Spleen (tissue), 11 donors: ENCODE results near the gene AP2A1. TPM values are rescaled to one million over a fixed set of nuclear protein-coding genes. Genes with fewer than 3 reads are reported as not detected.

Experiments used
- DNase-seq: peaks from one replicate; pipeline ENCODE4 v3.0.0-alpha.2; 2020
- H3K27ac ChIP-seq, 8 donors: fragments of 200-600 bp; sonication (generic) in 7 of 8; 1 replicate in 4 of 8; 2 replicates in 4 of 8; pipeline versions ENCODE4 v1.5.0 to v1.8.0; 2016 to 2021; ENCODE audit warnings: inconsistent platforms in 4 of 8, mild to moderate bottlenecking in 4 of 8, moderate library complexity in 1 of 8
- H3K27me3 ChIP-seq, 7 donors: fragments of 200-600 bp; sonication (generic) in 6 of 7; replicated peaks in 1 of 7; 1 replicate in 4 of 7; 2 replicates in 3 of 7; pipeline versions ENCODE4 v1.5.0 to v1.8.0; 2016 to 2021; ENCODE audit warnings: inconsistent platforms in 3 of 7, mild to moderate bottlenecking in 1 of 7
- H3K36me3 ChIP-seq, 6 donors: fragments of 200-600 bp; sonication (generic) in 5 of 6; 1 replicate in 4 of 6; 2 replicates in 2 of 6; pipeline versions ENCODE4 v1.5.0 to v1.8.0; 2016 to 2021; ENCODE audit warnings: inconsistent platforms in 2 of 6
- H3K4me1 ChIP-seq, 6 donors: fragments of 200-600 bp; sonication (generic) in 5 of 6; 1 replicate in 3 of 6; 2 replicates in 3 of 6; pipeline versions ENCODE4 v1.5.0 to v1.8.0; 2016 to 2021; ENCODE audit warnings: inconsistent platforms in 3 of 6
- H3K4me3 ChIP-seq, 8 donors: fragments of 200-600 bp; sonication (generic) in 7 of 8; 1 replicate in 4 of 8; 2 replicates in 4 of 8; pipeline versions ENCODE4 v1.5.0 to v1.8.0; 2016 to 2021; ENCODE audit warnings: inconsistent platforms in 4 of 8, mild to moderate bottlenecking in 4 of 8, moderate library complexity in 2 of 8
- H3K9me3 ChIP-seq, 8 donors: fragments of 200-600 bp; sonication (generic) in 7 of 8; 1 replicate in 4 of 8; 2 replicates in 4 of 8; pipeline versions ENCODE4 v1.5.0 to v1.8.0; 2016 to 2021; ENCODE audit warnings: inconsistent platforms in 4 of 8
- CTCF ChIP-seq, 11 experiments: fragments of 200-600 bp in 7 of 11; fragments of 450-650 bp in 4 of 11; sonication (generic) in 4 of 11; IDR thresholded peaks in 8 of 11; conservative IDR thresholded peaks in 3 of 11; 1 replicate in 7 of 11; 2 replicates in 4 of 11; pipeline versions ENCODE4 v1.4.0 to v1.8.0; 2016 to 2021; ENCODE audit warnings: antibody characterized with exemption in 11 of 11, inconsistent platforms in 4 of 11, mild to moderate bottlenecking in 1 of 11
- POLR2A ChIP-seq, 3 donors: fragments of 450-650 bp; IDR thresholded peaks; one replicate each; pipeline ENCODE4 v1.5.1; 2017; ENCODE audit warnings: antibody characterized with exemption in 3 of 3, mild to moderate bottlenecking in 1 of 3
- POLR2AphosphoS5 ChIP-seq, 3 donors: sonication (generic); formaldehyde crosslinking; IDR thresholded peaks; one replicate each; pipeline ENCODE4 v1.5.1; 2017; ENCODE audit warnings: antibody characterized with exemption in 3 of 3
- WGBS, 5 donors: extraction: QIAGEN DNeasy Blood & Tissue Kit in 3 of 5; methylation state at CpG; one replicate each; pipeline versions ENCODE4 v1.1.5 to v1.1.7; 2013 to 2018; 5-methylcytosine and 5-hydroxymethylcytosine counted together
- intact Hi-C: fragments of 100-400 bp; cut with DNase I; formaldehyde crosslinking; loops from one replicate; pipeline ENCODE4 v1.15.0; 2023; ENCODE audit warnings: low total_unique reads
- polyA plus RNA-seq, 3 donors: library from polyadenylated mRNA; stranded (reverse); fragments of 200-250 nt; gene quantifications; one replicate each; pipeline ENCODE4 v1.2.1, GENCODE V29; 2013
- total RNA-seq, 7 donors: library from RNA; depleted of rRNA in 3 of 7; stranded (reverse); fragments of >200 nt in 3 of 7; fragmentation: NEBNext Ultra II Directional in 4 of 7; extraction: Animal tissue kit (Norgen Biotek cat#: 25700) in 4 of 7; gene quantifications; one replicate each; pipeline versions ENCODE4 v1.1.0 to v1.2.1, GENCODE V29; 2016 to 2021
- donor health status: healthy with polysubstance abuse.
- donor health status: DM: no; HTN: no; CAD: no; lungs with moderate emphysema.
- donor health status: DM: no; HTN: no; CAD: no.
- donor health status: Bipolar disorder and iron deficiency.
- donor health status: healthy.
- donor health status: DM: no; HTN: no; CAD: no.
- donor health status: DM: yes; HTN: yes; CAD: no.

AP2A1 gene
- total and polyA plus RNA-seq, 10 donors = 18.1 to 108 (median 89.1) TPM

GRCh38 chr19:49758292-49758691 is 8.5 kb upstream of the AP2A1 start:
- TF ChIP-seq CTCF (IDR thresholded peaks at IDR 0.05 in 8 of 11, conservative IDR thresholded peaks at IDR 0.05 in 3 of 11) (no peak), POLR2AphosphoS5 (IDR thresholded peaks at IDR 0.05) (peak in 1 of 3 donors; percentile 38)
- no peaks in the 10 kb centered on the region for H3K27me3 ChIP-seq
- peaks cover 0 to 20% (median 14%) of the 10 kb centered on the region in 8 donors for H3K9me3 ChIP-seq
- H3K27ac ChIP-seq = peak overlapping the region in 2 of 8 donors; percentile 28 to 35
- no peak for DNase-seq
- no peaks in the 10 kb centered on the region for H3K36me3 ChIP-seq
- H3K4me3 ChIP-seq = no peak overlapping the region
- peaks cover 0 to 5% (median 0%) of the 10 kb centered on the region in 6 donors for H3K4me1 ChIP-seq
- WGBS, 5 donors = 31 to 45% (median 35%) methylated on average over 7 of the region's 7 CpGs
- intact Hi-C loops = no loop called here

GRCh38 chr19:49761249-49761624 is 5.6 kb upstream of the AP2A1 start:
- H3K27me3 ChIP-seq = no peaks in the 10 kb centered on the region
- H3K4me3 ChIP-seq = no peak overlapping the region
- WGBS, 5 donors = 79 to 100% (median 88%) methylated on average over 1 of the region's 1 CpG
- H3K4me1 ChIP-seq = peaks cover 0 to 15% (median 8%) of the 10 kb centered on the region in 6 donors
- DNase-seq = no peak
- H3K36me3 ChIP-seq = no peaks in the 10 kb centered on the region
- intact Hi-C loops = no loop called here
- peak overlapping the region in 5 of 8 donors; percentile 26 to 54 (median 30) for H3K27ac ChIP-seq
- no peak for TF ChIP-seq CTCF (IDR thresholded peaks at IDR 0.05 in 8 of 11, conservative IDR thresholded peaks at IDR 0.05 in 3 of 11)
- no peak for TF ChIP-seq POLR2A (IDR thresholded peaks at IDR 0.05)
- no peak for TF ChIP-seq POLR2AphosphoS5 (IDR thresholded peaks at IDR 0.05)
- peaks cover 0 to 6% (median 3%) of the 10 kb centered on the region in 8 donors for H3K9me3 ChIP-seq

GRCh38 chr19:49761625-49762311 is 5.0 kb upstream of the AP2A1 start:
- intact Hi-C loops = no loop called here
- H3K4me1 ChIP-seq = peaks cover 0 to 15% (median 9%) of the 10 kb centered on the region in 6 donors
- H3K27ac ChIP-seq = peak overlapping the region in 5 of 8 donors; percentile 26 to 54 (median 30)
- peak in 3 of 11 experiments; percentile 16 to 38 (median 29) for TF ChIP-seq CTCF (IDR thresholded peaks at IDR 0.05 in 8 of 11, conservative IDR thresholded peaks at IDR 0.05 in 3 of 11)
- no peak for TF ChIP-seq POLR2A (IDR thresholded peaks at IDR 0.05)
- 55 to 75% (median 65%) methylated on average over 12 to 16 of the region's 16 CpGs for WGBS, 5 donors
- no peaks in the 10 kb centered on the region for H3K36me3 ChIP-seq
- H3K4me3 ChIP-seq = no peak overlapping the region
- peaks cover 0 to under 1% (median 0%) of the 10 kb centered on the region in 8 donors for H3K9me3 ChIP-seq
- H3K27me3 ChIP-seq = no peaks in the 10 kb centered on the region
- DNase-seq = no peak

- H3K9me3 ChIP-seq = no peaks in the 10 kb centered on the region
- H3K4me3 ChIP-seq = no peak within 1 kb of the TSS
- no peak for TF ChIP-seq CTCF (IDR thresholded peaks at IDR 0.05 in 8 of 11, conservative IDR thresholded peaks at IDR 0.05 in 3 of 11)
- no peak for TF ChIP-seq POLR2A (IDR thresholded peaks at IDR 0.05)
- TF ChIP-seq POLR2AphosphoS5 (IDR thresholded peaks at IDR 0.05) = no peak
- H3K36me3 ChIP-seq = no peaks in the 10 kb centered on the region
- H3K4me1 ChIP-seq = peaks cover 8 to 25% (median 18%) of the 10 kb centered on the region in 6 donors
- DNase-seq = no peak
- H3K27me3 ChIP-seq = no peaks in the 10 kb centered on the region
- intact Hi-C loops = no loop called here
- WGBS, 5 donors = 72 to 81% (median 79%) methylated on average over 5 to 6 of the region's 6 CpGs
- peak within 1 kb of the TSS in 3 of 8 donors; percentile 27 to 54 (median 47) for H3K27ac ChIP-seq
These were observed 3.6 kb upstream of the AP2A1 start, which contains the start of gene TSKS for GRCh38 chr19:49763230-49763629. TSKS (minus strand) TSS chr19:49763306; CDS start chr19:49763247, 59 bp downstream.
